A549 (cell line): ENCODE measurements around the gene FREM1. TPM values are rescaled to one million over a fixed set of nuclear protein-coding genes. Genes with fewer than 3 reads are reported as not detected.

Experiments used
- ATAC-seq, 2 experiments: fragments of 200-7000 bp in 1 of 2; fragments of >200 bp in 1 of 2; cut with Nextera tagmentation in 1 of 2; cut with Tn5 transposase in 1 of 2; 3 replicates each; pipeline versions ENCODE4 v1.8.0 to v1.9.1; 2018 to 2020; ENCODE audit warnings: mild to moderate bottlenecking in 1 of 2, moderate library complexity in 1 of 2
- CTCF ChIA-PET: fragments of 300-600 bp; sonication (Branson Sonifier 250); formaldehyde crosslinking; extraction: SDS; loops from one replicate; lab custom pipeline; 2021; ENCODE audit warnings: antibody characterized with exemption, inconsistent platforms; lab: Yijun Ruan, JAX
- POLR2A ChIA-PET: fragments of 350-600 bp; formaldehyde crosslinking; extraction: SDS; loops from one replicate; lab custom pipeline; 2021; ENCODE audit warnings: antibody characterized with exemption, inconsistent platforms; lab: Yijun Ruan, JAX
- DNase-seq, 2 experiments: peaks; one replicate each; pipeline versions ENCODE4 v3.0.0 to v3.0.0-alpha.2; 2011 to 2016; ENCODE audit warnings: low read depth in 1 of 2, low spot score in 1 of 2
- FAIRE-seq: peaks from 2 replicates; lab custom pipeline; 2011; peaks lifted over from hg19 to GRCh38; lab: Jason Lieb, UNC
- H3K27ac ChIP-seq, 2 experiments: fragments of >200 bp; sonication (Bioruptor Twin); formaldehyde crosslinking; 3 replicates each; pipeline ENCODE4 v1.5.1; 2016 to 2017
- H3K4me1 ChIP-seq: fragments of >200 bp; sonication (Bioruptor Twin); formaldehyde crosslinking; 3 replicates; pipeline ENCODE4 v1.6.1; 2016
- H3K4me2 ChIP-seq: fragments of >200 bp; sonication (Bioruptor Twin); formaldehyde crosslinking; 3 replicates; pipeline ENCODE4 v1.6.1; 2016
- H3K4me3 ChIP-seq: fragments of >200 bp; sonication (Bioruptor Twin); formaldehyde crosslinking; 3 replicates; pipeline ENCODE4 v1.5.1; 2016
- H3K9me3 ChIP-seq: fragments of >200 bp; sonication (Bioruptor Twin); formaldehyde crosslinking; 3 replicates; pipeline ENCODE4 v1.6.1; 2016
- BHLHE40 ChIP-seq: IDR thresholded peaks from 2 replicates; pipeline ENCODE4 v1.6.1; 2012; ENCODE audit warnings: low read depth, low read length, inconsistent platforms
- CEBPB ChIP-seq, 2 experiments: fragments of >200 bp in 1 of 2; sonication (Bioruptor Twin) in 1 of 2; formaldehyde crosslinking in 1 of 2; IDR thresholded peaks; 2 replicates each; pipeline ENCODE4 v1.6.1; 2012 to 2016
- CHD4 ChIP-seq: fragments of 200-600 bp; sonication (generic); IDR thresholded peaks from 2 replicates; pipeline ENCODE4 v1.6.1; 2016; ENCODE audit warnings: antibody characterized with exemption, mild to moderate bottlenecking, borderline replicate concordance
- EP300 ChIP-seq, 2 experiments: fragments of >200 bp; sonication (Bioruptor Twin); formaldehyde crosslinking; IDR thresholded peaks; 2 replicates in 1 of 2; 3 replicates in 1 of 2; pipeline ENCODE4 v1.6.1; 2016 to 2017
- FOSB ChIP-seq: fragments of 250-450 bp; sonication (Bioruptor Pico); IDR thresholded peaks from 2 replicates; pipeline ENCODE4 v1.5.0; 2020; ENCODE audit warnings: mild to moderate bottlenecking, moderate library complexity
- FOSL2 ChIP-seq, 2 experiments: fragments of 450-650 bp in 1 of 2; fragments of >200 bp in 1 of 2; sonication (Bioruptor Twin) in 1 of 2; formaldehyde crosslinking; IDR thresholded peaks; 2 replicates each; pipeline versions ENCODE4 v1.5.0 to v1.6.1; 2016 to 2020; ENCODE audit warnings: mild to moderate bottlenecking in 1 of 2, moderate library complexity in 1 of 2
- FOXS1 ChIP-seq: fragments of 250-450 bp; sonication (Bioruptor Pico); IDR thresholded peaks from 2 replicates; pipeline ENCODE4 v1.5.0; 2020; ENCODE audit warnings: mild to moderate bottlenecking, moderate library complexity
- HOXA7 ChIP-seq: fragments of 250-450 bp; sonication (Bioruptor Pico); IDR thresholded peaks from 2 replicates; pipeline ENCODE4 v1.5.0; 2020; ENCODE audit warnings: mild to moderate bottlenecking, moderate library complexity
- HOXB13 ChIP-seq: fragments of 250-450 bp; sonication (Bioruptor Pico); IDR thresholded peaks from 2 replicates; pipeline ENCODE4 v1.5.0; 2020; ENCODE audit warnings: low read depth, mild to moderate bottlenecking, moderate library complexity
- HOXB5 ChIP-seq: fragments of 250-450 bp; sonication (Bioruptor Pico); IDR thresholded peaks from 2 replicates; pipeline ENCODE4 v1.5.0; 2020; ENCODE audit warnings: mild to moderate bottlenecking, moderate library complexity
- MYC ChIP-seq: IDR thresholded peaks from 2 replicates; pipeline ENCODE4 v1.6.1; 2012; ENCODE audit warnings: mild to moderate bottlenecking, inconsistent platforms, low read length, improper control_type of control experiment, borderline replicate concordance
- NFE2L2 ChIP-seq: fragments of 150-350 bp; conservative IDR thresholded peaks from 2 replicates; pipeline ENCODE4 v1.6.1; 2014; ENCODE audit warnings: low read length
- NPAS2 ChIP-seq: fragments of 250-450 bp; sonication (Bioruptor Pico); IDR thresholded peaks from 2 replicates; pipeline ENCODE4 v1.8.0; 2022; ENCODE audit warnings: mild to moderate bottlenecking, moderate library complexity, borderline replicate concordance
- PHF8 ChIP-seq: fragments of 200-600 bp; sonication (generic); IDR thresholded peaks from 2 replicates; pipeline ENCODE4 v1.6.1; 2016; ENCODE audit warnings: low read depth, mild to moderate bottlenecking, antibody characterized with exemption, moderate library complexity, borderline replicate concordance
- POLR2A ChIP-seq: IDR thresholded peaks from 2 replicates; pipeline ENCODE4 v1.6.1; 2012; ENCODE audit warnings: mild to moderate bottlenecking, low read length
- RCOR1 ChIP-seq: fragments of 150-350 bp; IDR thresholded peaks from 2 replicates; pipeline ENCODE4 v1.6.1; 2014; ENCODE audit warnings: antibody characterized with exemption, low read length, low read depth
- RFX5 ChIP-seq: fragments of 450-650 bp; IDR thresholded peaks from 2 replicates; pipeline ENCODE4 v1.7.1; 2014; ENCODE audit warnings: antibody characterized with exemption, mild to moderate bottlenecking, moderate library complexity
- SMC3 ChIP-seq: fragments of >200 bp; sonication (Bioruptor Twin); formaldehyde crosslinking; IDR thresholded peaks from 3 replicates; pipeline ENCODE4 v1.6.1; 2018; ENCODE audit warnings: inconsistent platforms
- TP53 ChIP-seq: fragments of 250-450 bp; sonication (Bioruptor Pico); IDR thresholded peaks from 2 replicates; pipeline ENCODE4 v1.5.0; 2021; ENCODE audit warnings: mild to moderate bottlenecking, moderate library complexity
- ZNF302 ChIP-seq: fragments of 250-450 bp; sonication (Bioruptor Pico); IDR thresholded peaks from 2 replicates; pipeline ENCODE4 v1.9.0; 2021; ENCODE audit warnings: inconsistent platforms, mild to moderate bottlenecking, moderate library complexity
- ZSCAN20 ChIP-seq: fragments of 250-450 bp; sonication (Bioruptor Pico); IDR thresholded peaks from 2 replicates; pipeline ENCODE4 v1.8.0; 2022; ENCODE audit warnings: mild to moderate bottlenecking, moderate library complexity
- WGBS: methylation state at CpG from one replicate; pipeline ENCODE4 v1.1.6; 2017; ENCODE audit errors: missing lambda C conversion rate; 5-methylcytosine and 5-hydroxymethylcytosine counted together
- polyA plus RNA-seq, 4 experiments: library from polyadenylated mRNA; depleted of rRNA in 3 of 4; stranded (reverse); fragments of >200 nt; fragmentation: RNase III in 1 of 4; extraction: RNeasy Plus Mini Kit Qiagen cat#74134 plus additional on column Dnase treatment in 1 of 4; gene quantifications; 2 replicates in 3 of 4; 3 replicates in 1 of 4; pipeline ENCODE4 v1.2.3, GENCODE V29; 2011 to 2017
- TF ChIP-seq, protein P1 (sequence below): fragments of >200 bp; sonication (Bioruptor Twin); formaldehyde crosslinking; IDR thresholded peaks from 2 replicates; pipeline ENCODE4 v1.6.1; 2016
- TF ChIP-seq, protein P2 (sequence below): fragments of 250-450 bp; sonication (Bioruptor Pico); IDR thresholded peaks from 2 replicates; pipeline ENCODE4 v1.5.0; 2020; ENCODE audit warnings: low read depth, mild to moderate bottlenecking, moderate library complexity

Gene FREM1
- polyA plus RNA-seq, 2 of the 4 experiments (the other 2 are of a cell fraction), result not detected

DNA sequence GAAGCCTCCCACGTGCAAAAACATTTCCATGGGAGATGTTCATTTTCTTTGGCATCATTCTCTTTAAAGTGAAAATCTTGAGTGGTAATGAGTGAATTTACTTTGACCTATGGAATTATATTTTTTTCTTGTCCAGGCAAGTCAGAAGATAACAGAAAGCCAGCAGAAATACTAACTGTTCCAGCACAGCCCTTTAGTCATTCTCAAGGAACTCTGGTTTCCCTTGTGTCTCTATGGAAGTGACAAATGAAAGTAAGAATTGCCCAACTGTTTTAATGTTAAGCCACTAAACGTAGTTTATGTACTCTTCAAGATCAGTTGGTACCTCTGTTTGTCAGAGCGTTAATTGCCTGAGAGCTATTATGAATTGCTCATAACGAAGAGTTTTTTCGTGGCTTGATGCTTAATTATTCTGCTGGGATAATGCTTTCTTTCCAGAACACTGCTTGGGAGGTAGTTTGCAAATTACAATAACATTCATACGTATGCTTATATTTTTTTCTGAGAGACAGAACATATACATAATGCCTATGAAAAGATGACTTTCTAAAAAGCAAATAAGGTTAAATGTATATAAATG is 103.2 kb downstream of the FREM1 start:
- Histone ChIP-seq H3K27ac (no peak overlapping the region), H3K4me2 (no peak overlapping the region), H3K9me3 (no peaks in the 10 kb centered on the region), H3K4me3 (no peak overlapping the region), H3K4me1 (no peaks in the 10 kb centered on the region)
- DNase-seq (no peak), FAIRE-seq (no peak), ATAC-seq (no peak)
- TF ChIP-seq ZSCAN20 (CRISPR knock-in tag) (no peak), ZNF302 (CRISPR knock-in tag) (no peak), NPAS2 (no peak), EP300 (IDR thresholded peaks at IDR 0.05) (no peak)
- ChIA-PET POLR2A (no interaction called here), CTCF (no interaction called here)
- 16% methylated on average over 6 of the region's 6 CpGs for WGBS

DNA sequence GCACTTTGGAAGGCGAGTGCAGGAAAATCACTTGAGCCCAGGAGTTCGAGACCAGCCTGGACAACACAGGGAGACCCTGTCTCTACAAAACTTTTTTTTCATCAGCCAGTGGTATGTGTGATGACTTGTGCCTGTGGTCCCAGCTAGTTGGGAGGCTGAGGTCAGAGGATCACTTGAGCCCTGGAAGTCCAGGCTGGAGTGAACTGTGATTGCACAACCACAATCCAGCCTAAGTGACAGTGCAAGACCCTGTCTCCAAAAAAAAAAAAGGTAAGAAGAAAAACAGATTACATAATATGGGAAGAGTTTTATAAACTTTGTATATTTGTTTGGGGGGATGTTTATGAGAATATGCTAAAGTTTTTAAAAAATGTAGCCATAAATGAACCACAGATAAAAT is 111.2 kb downstream of the FREM1 start:
- FAIRE-seq, result no peak

DNA sequence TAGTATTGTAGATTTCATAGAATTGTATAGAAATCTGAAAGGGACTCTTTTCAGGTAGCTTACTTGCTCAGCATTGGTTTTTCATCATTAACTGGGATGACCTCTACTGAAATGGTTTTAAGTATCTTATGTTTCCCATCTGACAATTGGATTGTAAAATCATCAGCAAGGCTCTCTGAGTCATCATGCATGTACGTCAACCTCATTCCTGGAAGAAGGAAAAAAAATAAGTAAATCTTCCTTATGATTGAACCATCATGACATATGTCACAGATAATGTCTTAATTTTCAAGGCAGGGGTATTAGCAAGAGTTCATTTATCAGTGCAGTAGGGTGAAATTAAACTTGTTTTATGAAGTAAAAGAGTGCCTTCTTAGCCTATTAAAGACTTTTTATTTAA is 112.8 kb downstream of the FREM1 start:
- no peak for FAIRE-seq
- CTCF ChIA-PET, result interaction anchor here (0.5 kb wide), 1 partner anchor 137 kb away, joined by 3 read pairs; no protein-coding TSS in a partner anchor
- H3K27ac ChIP-seq, result no peak overlapping the region
- POLR2A ChIA-PET, result no interaction called here
- TF ChIP-seq ZNF302 (CRISPR knock-in tag), result no peak
- TF ChIP-seq PHF8, result no peak
- no peak for TF ChIP-seq FOSL2 (IDR thresholded peaks at IDR 0.05)
- no peak for TF ChIP-seq FOSL2 (CRISPR knock-in tag; IDR thresholded peaks at IDR 0.05)
- no peak for TF ChIP-seq RCOR1
- TF ChIP-seq RFX5, result no peak
- no peak for TF ChIP-seq TP53 (CRISPR knock-in tag)
- no peak for TF ChIP-seq FOSB (CRISPR knock-in tag)
- TF ChIP-seq POLR2A, result no peak
- no peak for TF ChIP-seq CHD4
- TF ChIP-seq, protein P1, sequence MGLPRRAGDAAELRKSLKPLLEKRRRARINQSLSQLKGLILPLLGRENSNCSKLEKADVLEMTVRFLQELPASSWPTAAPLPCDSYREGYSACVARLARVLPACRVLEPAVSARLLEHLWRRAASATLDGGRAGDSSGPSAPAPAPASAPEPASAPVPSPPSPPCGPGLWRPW, result no peak
- no peak for TF ChIP-seq CEBPB (IDR thresholded peaks at IDR 0.05)
- TF ChIP-seq HOXB5 (CRISPR knock-in tag), result no peak
- no peak for TF ChIP-seq NFE2L2
- TF ChIP-seq HOXA7 (CRISPR knock-in tag), result no peak
- TF ChIP-seq HOXB13 (CRISPR knock-in tag), result no peak
- no peaks in the 10 kb centered on the region for H3K4me1 ChIP-seq
- H3K9me3 ChIP-seq, result no peaks in the 10 kb centered on the region
- no peak for ATAC-seq
- DNase-seq, result peak in 1 of 2 experiments; percentile 7
- H3K4me3 ChIP-seq, result no peak overlapping the region
- WGBS, result 3% methylated on average over 1 of the region's 1 CpG
- no peak overlapping the region for H3K4me2 ChIP-seq

More for the DNA sequence above, 111.2 kb downstream of the FREM1 start:
- Histone ChIP-seq H3K9me3 (no peaks in the 10 kb centered on the region), H3K4me1 (no peaks in the 10 kb centered on the region), H3K27ac (no peak overlapping the region), H3K4me3 (no peak overlapping the region), H3K4me2 (no peak overlapping the region)
- ATAC-seq, result no peak
- 17% methylated on average over 2 of the region's 2 CpGs for WGBS
- ChIA-PET CTCF (no interaction called here), POLR2A (no interaction called here)
- no peak for TF ChIP-seq FOSL2 (IDR thresholded peaks at IDR 0.05)
- TF ChIP-seq FOSL2 (CRISPR knock-in tag; IDR thresholded peaks at IDR 0.05), result no peak
- no peak for TF ChIP-seq BHLHE40
- TF ChIP-seq SMC3, result no peak
- TF ChIP-seq MYC, result no peak
- TF ChIP-seq POLR2A, result no peak
- no peak for TF ChIP-seq EP300 (IDR thresholded peaks at IDR 0.05)
- no peak for TF ChIP-seq FOXS1 (CRISPR knock-in tag)
- no peak for TF ChIP-seq CEBPB (IDR thresholded peaks at IDR 0.05)
- TF ChIP-seq, protein P2, sequence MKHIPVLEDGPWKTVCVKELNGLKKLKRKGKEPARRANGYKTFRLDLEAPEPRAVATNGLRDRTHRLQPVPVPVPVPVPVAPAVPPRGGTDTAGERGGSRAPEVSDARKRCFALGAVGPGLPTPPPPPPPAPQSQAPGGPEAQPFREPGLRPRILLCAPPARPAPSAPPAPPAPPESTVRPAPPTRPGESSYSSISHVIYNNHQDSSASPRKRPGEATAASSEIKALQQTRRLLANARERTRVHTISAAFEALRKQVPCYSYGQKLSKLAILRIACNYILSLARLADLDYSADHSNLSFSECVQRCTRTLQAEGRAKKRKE, result no peak
- DNase-seq, result no peak
